ENCODE data around the gene C6orf163. TPM values are rescaled to one million over a fixed set of nuclear protein-coding genes. Genes with fewer than 3 reads are reported as not detected.

Gene C6orf163
- polyA plus RNA-seq, 1 experiment = 0.20 TPM

- ChIA-PET POLR2A (no interaction called here), CTCF (interaction anchor here (1.1 kb wide), 1 partner anchor 26 kb away, joined by 3 read pairs; no protein-coding TSS in a partner anchor)
- no peaks in the 10 kb centered on the region for H3K27me3 ChIP-seq (ENCODE audit: control insufficient read depth, insufficient read depth, low read length)
- no peak for DNase-seq (ENCODE audit: low read depth)
- no peaks in the 10 kb centered on the region for H3K36me3 ChIP-seq (ENCODE audit: control insufficient read depth, insufficient read depth, low read length)
- TF ChIP-seq CTCF (IDR thresholded peaks at IDR 0.05; ENCODE audit: insufficient read depth, low read depth, low read length) = no peak
- H3K4me3 ChIP-seq (ENCODE audit: low read depth, low read length) = no peak overlapping the region
Observed at GRCh38 chr6:87366899-87367298, 22.3 kb downstream of the C6orf163 start.

GRCh38 chr6:87373377-87373776, 28.8 kb downstream of the C6orf163 start:
- Histone ChIP-seq H3K4me3 (ENCODE audit: low read depth, low read length) (no peak overlapping the region), H3K27me3 (ENCODE audit: control insufficient read depth, insufficient read depth, low read length) (no peaks in the 10 kb centered on the region), H3K36me3 (ENCODE audit: control insufficient read depth, insufficient read depth, low read length) (no peaks in the 10 kb centered on the region)
- DNase-seq (ENCODE audit: low read depth) = no peak
- ChIA-PET POLR2A (no interaction called here), CTCF (interaction anchor here (1.2 kb wide), 1 partner anchor 20 kb away, joined by 3 read pairs; no protein-coding TSS in a partner anchor)
- TF ChIP-seq CTCF (IDR thresholded peaks at IDR 0.05; ENCODE audit: insufficient read depth, low read depth, low read length) = no peak

GRCh38 chr6:87375315-87375714, 30.7 kb downstream of the C6orf163 start:
- CTCF ChIA-PET = no interaction called here
- Histone ChIP-seq H3K27me3 (ENCODE audit: control insufficient read depth, insufficient read depth, low read length) (no peaks in the 10 kb centered on the region), H3K36me3 (ENCODE audit: control insufficient read depth, insufficient read depth, low read length) (no peaks in the 10 kb centered on the region), H3K4me3 (ENCODE audit: low read depth, low read length) (no peak overlapping the region)
- no peak for DNase-seq (ENCODE audit: low read depth)
- POLR2A ChIA-PET = no interaction called here
- no peak for TF ChIP-seq CTCF (IDR thresholded peaks at IDR 0.05; ENCODE audit: insufficient read depth, low read depth, low read length)

- TF ChIP-seq CTCF (IDR thresholded peaks at IDR 0.05; ENCODE audit: insufficient read depth, low read depth, low read length) = no peak
- POLR2A ChIA-PET = no interaction called here
- Histone ChIP-seq H3K27me3 (ENCODE audit: control insufficient read depth, insufficient read depth, low read length) (no peaks in the 10 kb centered on the region), H3K36me3 (ENCODE audit: control insufficient read depth, insufficient read depth, low read length) (no peaks in the 10 kb centered on the region), H3K4me3 (ENCODE audit: low read depth, low read length) (no peak overlapping the region)
- CTCF ChIA-PET = no interaction called here
- no peak for DNase-seq (ENCODE audit: low read depth)
Observed at GRCh38 chr6:87376643-87377042, 32.0 kb downstream of the C6orf163 start.

GRCh38 chr6:87378947-87379346, 34.3 kb downstream of the C6orf163 start:
- Histone ChIP-seq H3K27me3 (ENCODE audit: control insufficient read depth, insufficient read depth, low read length) (no peaks in the 10 kb centered on the region), H3K36me3 (ENCODE audit: control insufficient read depth, insufficient read depth, low read length) (no peaks in the 10 kb centered on the region), H3K4me3 (ENCODE audit: low read depth, low read length) (no peak overlapping the region)
- ChIA-PET CTCF (interaction anchor here (1.1 to 1.6 kb wide), 2 partner anchors 8 to 240 kb away, joined by 3 to 4 read pairs; no protein-coding TSS in a partner anchor), POLR2A (no interaction called here)
- no peak for DNase-seq (ENCODE audit: low read depth)
- TF ChIP-seq CTCF (IDR thresholded peaks at IDR 0.05; ENCODE audit: insufficient read depth, low read depth, low read length) = no peak

Data from BJ (cell line).